IPS-18c (cell line): Measurements from ENCODE around the gene BLOC1S3.

ENCODE experiments used
- H3K4me3 ChIP-seq: 2 replicates; pipeline ENCODE4 v1.7.0; 2013; ENCODE audit warnings: low read depth, mild to moderate bottlenecking, low read length, moderate library complexity; ENCODE audit not compliant: insufficient read depth
- H3K9me3 ChIP-seq: one replicate; pipeline ENCODE4 v1.6.1; 2013; ENCODE audit warnings: mild to moderate bottlenecking, low read length, moderate library complexity; ENCODE audit not compliant: control insufficient read depth, insufficient read depth

The BLOC1S3 gene, protein sequence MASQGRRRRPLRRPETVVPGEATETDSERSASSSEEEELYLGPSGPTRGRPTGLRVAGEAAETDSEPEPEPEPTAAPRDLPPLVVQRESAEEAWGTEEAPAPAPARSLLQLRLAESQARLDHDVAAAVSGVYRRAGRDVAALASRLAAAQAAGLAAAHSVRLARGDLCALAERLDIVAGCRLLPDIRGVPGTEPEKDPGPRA

DNA sequence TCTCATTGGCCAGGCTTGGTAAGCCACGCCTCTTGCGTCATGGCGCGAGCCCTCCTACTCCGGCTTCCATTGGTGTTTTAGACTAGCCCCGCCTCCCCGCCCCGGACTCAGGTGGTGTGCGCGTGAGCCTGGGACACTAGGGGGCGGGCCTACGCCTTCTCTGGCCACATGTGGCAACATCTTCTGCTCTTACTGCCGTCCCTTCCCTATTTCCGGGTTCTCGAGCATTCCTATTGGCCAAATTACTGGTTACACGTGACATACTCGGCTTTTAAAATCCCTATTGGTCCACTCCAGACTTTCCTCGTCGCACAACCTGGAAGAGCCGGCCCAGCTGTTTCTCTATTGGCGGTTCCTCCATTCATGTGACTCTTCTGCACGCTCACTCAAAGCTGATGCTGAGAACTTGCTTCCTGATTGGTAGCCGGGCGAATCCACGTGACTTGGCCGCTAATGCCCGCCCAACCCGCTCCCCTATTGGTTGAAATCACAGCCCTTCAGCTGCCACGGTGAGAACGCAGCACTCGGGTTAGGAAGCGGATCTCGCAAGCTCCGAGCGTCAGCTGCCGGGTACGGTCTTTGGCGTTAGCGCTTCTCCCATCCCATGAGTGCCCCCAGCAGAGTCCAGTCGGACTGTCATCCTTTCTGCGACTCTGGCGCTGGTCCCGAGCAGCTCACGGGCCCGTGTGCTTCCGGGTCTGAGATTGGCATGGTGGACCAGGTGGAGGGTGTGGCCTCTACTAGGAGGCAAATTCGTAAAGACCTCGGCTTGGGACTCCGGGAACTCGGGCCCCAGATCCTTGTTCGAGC is at the start of gene BLOC1S3:
TSS of gene BLOC1S3 (plus strand) at position 523 of the 810 bp plus-strand sequence. CDS start 513 bp downstream, outside the sequence.
- Histone ChIP-seq H3K9me3 (peaks cover 2% of the 10 kb centered on the region), H3K4me3 (peak within 1 kb of the TSS; percentile 96)

DNA sequence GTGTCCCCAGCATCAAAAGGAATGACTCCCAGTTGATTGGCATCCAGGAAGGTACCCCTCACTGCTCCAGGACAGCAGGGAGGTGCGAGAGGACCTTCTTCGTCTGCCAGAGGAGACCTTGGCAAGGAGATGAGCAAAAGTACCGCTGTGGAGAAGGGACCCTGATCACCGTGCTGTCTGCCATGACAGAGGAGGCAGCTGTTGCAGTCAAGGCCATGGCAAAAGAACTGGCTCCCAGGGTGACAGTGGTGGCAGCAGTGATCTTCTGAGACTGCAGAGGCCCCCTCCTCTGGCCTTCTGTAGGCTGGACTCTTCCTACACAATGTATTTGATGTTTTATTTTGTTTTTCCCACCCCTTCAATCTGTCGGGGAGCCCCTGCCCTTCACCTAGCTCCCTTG is 49.8 kb upstream of the BLOC1S3 start:
- Histone ChIP-seq H3K4me3 (no peak overlapping the region), H3K9me3 (no peaks in the 10 kb centered on the region)

DNA sequence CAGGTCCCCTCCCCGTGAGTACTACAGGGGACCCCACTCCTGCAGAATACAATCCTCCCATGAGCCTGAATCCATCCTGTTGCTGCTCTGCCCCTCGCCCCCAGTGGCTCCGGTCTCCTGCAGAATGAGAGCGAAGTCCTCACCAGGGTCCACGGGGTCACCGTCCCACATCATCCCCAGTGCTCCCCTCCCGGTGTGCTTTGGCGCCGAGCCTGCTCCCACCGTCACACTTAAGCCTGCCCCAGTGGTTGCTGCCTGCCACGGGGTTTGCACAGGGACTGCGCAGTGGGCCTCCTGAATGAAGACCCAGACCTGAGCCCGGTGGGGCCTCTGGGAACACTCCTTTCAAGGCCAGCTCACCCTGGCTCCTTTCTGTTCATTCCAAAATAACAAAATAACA is 48.3 kb upstream of the BLOC1S3 start:
- Histone ChIP-seq H3K9me3 (no peaks in the 10 kb centered on the region), H3K4me3 (no peak overlapping the region)

DNA sequence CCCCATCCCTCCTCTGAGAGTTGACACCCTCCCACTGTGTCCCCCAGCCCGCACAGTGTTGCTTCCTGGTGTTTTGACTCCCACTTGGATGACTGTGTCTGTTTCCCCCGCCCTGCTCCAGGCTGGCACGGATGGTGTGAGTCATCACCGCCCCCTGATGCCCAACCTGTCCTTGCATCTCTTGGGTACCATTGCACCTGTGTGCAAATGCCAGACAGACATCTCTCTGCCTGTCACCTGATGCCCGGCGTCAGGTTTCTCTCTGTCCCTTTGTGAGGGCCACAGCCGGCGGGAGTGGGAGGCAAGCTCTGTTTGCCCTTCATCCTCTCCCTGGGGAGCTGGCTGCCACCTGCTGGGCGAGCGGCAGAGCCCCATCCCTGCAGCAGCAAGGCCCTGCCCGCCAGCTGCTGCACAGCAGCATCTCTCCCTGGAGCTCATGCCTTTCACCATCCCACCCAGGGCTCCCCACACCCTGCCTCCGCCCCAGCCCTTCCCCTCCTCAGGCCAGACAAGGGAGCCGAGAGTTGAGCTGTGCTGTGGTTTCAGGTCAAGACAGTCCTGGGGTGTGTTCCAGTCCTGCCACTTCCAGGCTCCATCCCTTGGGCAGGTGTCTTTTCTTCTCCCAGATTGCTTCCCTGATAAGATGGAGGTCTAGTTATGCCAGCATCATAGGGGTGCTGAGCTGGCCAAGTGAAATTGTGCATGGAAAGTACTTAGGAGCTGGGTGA is 47.5 kb upstream of the BLOC1S3 start:
- no peak overlapping the region for H3K4me3 ChIP-seq
- H3K9me3 ChIP-seq = no peaks in the 10 kb centered on the region

GRCh38 chr19:45133661-45134060 is 44.9 kb upstream of the BLOC1S3 start:
- Histone ChIP-seq H3K4me3 (no peak overlapping the region), H3K9me3 (no peaks in the 10 kb centered on the region)

DNA sequence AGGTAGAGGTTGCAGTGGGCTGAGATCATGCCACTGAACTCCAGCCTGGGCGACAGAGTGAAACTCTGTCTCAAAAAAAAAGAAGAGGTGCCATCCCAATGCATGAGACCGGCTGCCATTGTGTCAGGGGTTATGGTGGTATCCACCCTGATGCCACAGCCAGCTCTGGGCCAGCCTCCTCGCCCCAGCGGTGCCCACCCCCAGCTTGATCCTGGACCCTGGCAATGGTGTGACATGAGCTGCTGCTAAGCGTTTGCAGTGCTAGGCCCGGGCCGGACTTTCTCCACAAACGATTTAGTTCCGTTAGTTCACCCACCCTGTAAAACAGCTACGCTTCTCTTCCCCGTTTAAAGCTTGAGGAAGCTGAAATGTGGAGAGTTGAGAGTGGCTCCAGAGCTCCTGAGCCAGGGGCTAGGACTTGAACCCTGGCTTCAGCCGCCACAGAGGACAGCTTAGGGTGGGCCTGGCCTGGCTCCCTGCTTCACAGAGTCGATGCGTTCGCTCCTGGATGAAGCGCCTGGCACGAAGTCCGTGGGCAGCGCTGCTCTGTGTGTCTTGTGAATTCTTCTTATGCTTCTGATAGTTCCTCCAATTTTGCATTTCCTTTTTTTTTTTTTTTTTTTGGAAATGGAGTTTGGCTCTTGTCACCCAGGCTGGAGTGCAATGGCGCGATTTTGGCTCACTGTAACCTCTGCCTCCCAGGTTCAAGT is 43.3 kb upstream of the BLOC1S3 start:
- Histone ChIP-seq H3K4me3 (no peak overlapping the region), H3K9me3 (no peaks in the 10 kb centered on the region)

DNA sequence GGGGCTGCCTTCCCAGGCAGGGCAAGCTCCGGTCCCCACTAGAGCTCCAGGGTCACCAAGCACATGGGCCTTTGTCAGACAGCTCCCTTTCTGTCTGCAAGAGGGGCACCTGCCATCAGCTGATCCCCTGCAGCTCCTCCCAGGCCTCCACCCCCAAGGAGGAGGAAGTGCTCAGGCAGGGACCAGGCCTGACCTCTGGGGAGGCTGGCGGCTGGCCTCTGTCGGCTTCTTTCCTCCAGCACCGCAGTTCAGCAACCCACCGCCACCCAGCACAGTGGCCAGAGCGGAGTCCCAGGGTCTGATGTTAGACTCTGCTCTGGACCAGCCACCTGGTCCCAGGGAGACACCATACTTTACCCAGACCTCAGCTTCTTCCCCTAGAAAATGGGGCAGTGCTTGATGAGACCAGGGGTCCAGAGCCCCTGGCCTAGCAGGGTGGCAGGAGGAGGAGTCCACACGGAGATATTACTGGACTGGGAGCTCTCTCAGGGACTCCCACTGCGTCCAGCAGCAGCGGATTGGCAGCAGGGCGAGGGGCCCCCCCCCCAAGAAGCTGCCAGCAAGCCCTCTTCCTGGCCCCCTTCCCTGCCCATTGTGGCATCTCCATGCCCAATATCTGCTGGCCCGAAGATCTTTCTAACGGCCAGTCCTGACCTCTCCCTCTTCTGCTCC is 41.9 kb upstream of the BLOC1S3 start:
- Histone ChIP-seq H3K4me3 (no peak overlapping the region), H3K9me3 (no peaks in the 10 kb centered on the region)

GRCh38 chr19:45137179-45137761 is 41.3 kb upstream of the BLOC1S3 start:
- no peak overlapping the region for H3K4me3 ChIP-seq
- H3K9me3 ChIP-seq = no peaks in the 10 kb centered on the region

GRCh38 chr19:45138303-45138751 is 40.3 kb upstream of the BLOC1S3 start:
- H3K4me3 ChIP-seq = no peak overlapping the region

GRCh38 chr19:45139286-45140143 is 39.1 kb upstream of the BLOC1S3 start:
- H3K9me3 ChIP-seq = no peaks in the 10 kb centered on the region
- no peak overlapping the region for H3K4me3 ChIP-seq

More at GRCh38 chr19:45138303-45138751, 40.3 kb upstream of the BLOC1S3 start:
- H3K9me3 ChIP-seq = no peaks in the 10 kb centered on the region

DNA sequence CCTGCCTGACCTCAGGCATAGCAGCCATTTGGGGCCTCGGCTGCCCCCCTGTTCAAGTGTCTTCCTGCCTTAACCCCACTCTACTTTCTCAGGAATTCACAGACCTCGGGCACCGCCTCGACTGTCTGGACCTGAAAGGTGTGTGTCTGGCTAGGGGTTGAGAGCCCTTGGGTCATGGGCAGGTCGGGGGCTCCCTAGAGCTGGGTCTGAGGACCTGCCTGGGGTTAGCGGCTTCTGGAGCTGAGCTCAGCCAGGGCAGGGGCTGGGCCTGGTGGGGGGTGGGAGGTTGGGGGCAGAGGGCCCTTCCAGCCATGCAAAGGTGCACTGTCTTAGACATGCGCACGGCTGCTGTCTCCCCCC is 38.5 kb upstream of the BLOC1S3 start:
- H3K9me3 ChIP-seq = no peaks in the 10 kb centered on the region
- H3K4me3 ChIP-seq = no peak overlapping the region

GRCh38 chr19:45140533-45140932 is 38.1 kb upstream of the BLOC1S3 start:
- H3K4me3 ChIP-seq = no peak overlapping the region
- no peaks in the 10 kb centered on the region for H3K9me3 ChIP-seq

DNA sequence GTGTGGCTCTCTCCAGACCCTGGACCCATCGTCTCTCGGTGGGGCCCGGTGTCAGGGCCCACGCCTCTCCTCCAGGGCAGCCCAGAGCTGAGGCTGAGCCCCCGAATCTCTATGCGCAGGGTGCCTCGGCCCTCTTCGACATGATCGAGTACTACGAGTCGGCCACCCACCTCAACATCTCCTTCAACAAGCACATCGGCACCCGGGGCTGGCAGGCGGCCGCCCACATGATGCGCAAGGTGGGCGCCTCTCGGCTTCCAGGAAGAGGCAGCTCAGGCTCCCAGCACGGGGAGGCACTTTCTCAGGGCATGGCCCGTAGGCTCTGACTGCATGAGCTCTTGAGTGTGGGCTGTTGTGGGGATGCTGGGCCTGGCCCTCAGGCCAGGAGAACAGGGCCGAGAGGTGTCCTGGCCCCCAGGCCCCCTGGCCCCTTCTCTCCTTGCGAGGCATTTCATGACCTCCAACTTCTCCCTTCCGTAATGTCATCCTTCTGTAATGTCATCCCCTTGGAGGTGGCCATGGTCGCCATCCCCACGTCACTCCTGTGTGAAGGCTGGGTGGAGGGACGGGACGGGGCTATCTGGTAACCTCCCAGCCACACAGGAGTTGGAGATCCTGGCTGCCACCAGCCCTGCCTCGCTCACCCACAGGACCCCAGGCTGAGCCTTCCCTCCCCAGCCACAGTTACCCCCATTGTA is 37.2 kb upstream of the BLOC1S3 start:
- Histone ChIP-seq H3K9me3 (no peaks in the 10 kb centered on the region), H3K4me3 (no peak overlapping the region)

DNA sequence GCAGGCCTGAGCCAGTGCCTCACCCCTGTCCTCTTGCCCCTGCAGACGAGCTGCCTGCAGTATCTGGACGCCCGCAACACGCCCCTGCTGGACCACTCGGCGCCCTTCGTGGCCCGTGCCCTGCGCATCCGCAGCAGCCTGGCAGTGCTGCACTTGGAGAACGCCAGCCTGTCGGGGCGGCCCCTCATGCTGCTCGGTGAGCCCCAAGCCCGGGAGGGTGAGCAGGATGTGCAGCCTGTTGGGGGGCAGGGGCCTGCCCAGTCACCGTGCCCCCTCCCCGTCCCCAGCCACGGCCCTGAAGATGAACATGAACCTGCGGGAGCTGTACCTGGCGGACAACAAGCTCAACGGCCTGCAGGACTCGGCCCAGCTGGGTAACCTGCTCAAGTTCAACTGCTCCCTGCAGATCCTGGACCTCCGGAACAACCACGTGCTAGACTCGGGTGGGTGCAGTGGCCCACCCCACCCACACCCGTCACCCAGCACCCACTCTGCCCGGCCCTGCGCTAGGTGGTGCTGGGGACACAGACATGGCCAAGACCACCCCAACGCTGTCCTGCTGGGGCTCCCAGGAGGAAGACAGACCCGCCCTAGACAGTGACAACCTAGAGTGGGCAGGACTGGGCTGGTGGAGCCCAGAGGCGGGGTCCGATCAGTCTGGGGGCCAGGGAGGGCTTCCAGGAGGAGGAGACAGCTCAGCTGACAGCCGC is 36.4 kb upstream of the BLOC1S3 start:
- Histone ChIP-seq H3K4me3 (no peak overlapping the region), H3K9me3 (no peaks in the 10 kb centered on the region)

- H3K4me3 ChIP-seq = no peak overlapping the region
- no peaks in the 10 kb centered on the region for H3K9me3 ChIP-seq
Measured at GRCh38 chr19:45142726-45143110, 35.9 kb upstream of the BLOC1S3 start.
